Measurements from ENCODE around the gene KRTAP4-2.
"Not testable (repeated sequence)": the region's sequence is repeated elsewhere in the genome, so short reads cannot be mapped to it uniquely, and the experiment has no call there.

KRTAP4-2 gene

GRCh38 chr17:41177727-41178271 lies at the start of gene KRTAP4-2:
Gene KRTAP4-2 (minus strand): TSS chr17:41178221. CDS start chr17:41178164, 57 bp downstream.
- no peak for DNase-seq

GRCh38 chr17:41226598-41227095 lies 48.6 kb upstream of the KRTAP4-2 start, which contains the start of gene KRTAP9-2:
Gene KRTAP9-2 (plus strand): TSS chr17:41226648. CDS start chr17:41226655, 7 bp downstream.
- DNase-seq, result not testable (repeated sequence)

- no peak for DNase-seq
Measured at GRCh38 chr17:41226051-41226450, 48.0 kb upstream of the KRTAP4-2 start.

GRCh38 chr17:41223821-41224220 lies 45.8 kb upstream of the KRTAP4-2 start:
- DNase-seq, result no peak

GRCh38 chr17:41215681-41216080 lies 37.7 kb upstream of the KRTAP4-2 start:
- no peak for DNase-seq

- no peak for DNase-seq
Measured at GRCh38 chr17:41212524-41213169, 34.6 kb upstream of the KRTAP4-2 start.

GRCh38 chr17:41211845-41212466 lies 33.9 kb upstream of the KRTAP4-2 start:
- no peak for DNase-seq

GRCh38 chr17:41199421-41200078 lies 21.5 kb upstream of the KRTAP4-2 start:
- DNase-seq, result no peak

GRCh38 chr17:41196068-41196467 lies 18.0 kb upstream of the KRTAP4-2 start:
- DNase-seq, result no peak

GRCh38 chr17:41190328-41190727 lies 12.3 kb upstream of the KRTAP4-2 start:
- DNase-seq, result no peak

GRCh38 chr17:41189837-41190318 lies 11.9 kb upstream of the KRTAP4-2 start, which contains the start of gene KRTAP9-1:
Gene KRTAP9-1 (plus strand): TSS chr17:41189887. CDS start chr17:41189887, 0 bp downstream.
- not testable (repeated sequence) for DNase-seq

GRCh38 chr17:41186872-41187271 lies 8.9 kb upstream of the KRTAP4-2 start:
- no peak for DNase-seq

- DNase-seq, result no peak
Measured at GRCh38 chr17:41185001-41185400, 7.0 kb upstream of the KRTAP4-2 start.

GRCh38 chr17:41184480-41184961 lies 6.5 kb upstream of the KRTAP4-2 start, which contains the start of gene KRTAP4-1:
Gene KRTAP4-1 (minus strand): TSS chr17:41184911. CDS start chr17:41184854, 57 bp downstream.
- DNase-seq, result no peak

GRCh38 chr17:41178843-41179616 lies 1.0 kb upstream of the KRTAP4-2 start:
- DNase-seq, result no peak

GRCh38 chr17:41178341-41178740 lies 320 bp upstream of the KRTAP4-2 start:
- DNase-seq, result no peak

GRCh38 chr17:41176744-41177387 lies 1.2 kb downstream of the KRTAP4-2 start:
- DNase-seq, result no peak

- no peak for DNase-seq
Measured at GRCh38 chr17:41171886-41172285, 6.1 kb downstream of the KRTAP4-2 start.

- no peak for DNase-seq
Measured at GRCh38 chr17:41168121-41168520, 9.9 kb downstream of the KRTAP4-2 start, which contains the start of gene KRTAP4-3. Gene KRTAP4-3 (minus strand): TSS chr17:41168221. CDS start chr17:41168172, 49 bp downstream.

GRCh38 chr17:41167561-41167960 lies 10.5 kb downstream of the KRTAP4-2 start:
- DNase-seq, result no peak

GRCh38 chr17:41163828-41164227 lies 14.2 kb downstream of the KRTAP4-2 start:
- DNase-seq, result no peak
